ENCODE data around the gene ZRANB3.

DNA sequence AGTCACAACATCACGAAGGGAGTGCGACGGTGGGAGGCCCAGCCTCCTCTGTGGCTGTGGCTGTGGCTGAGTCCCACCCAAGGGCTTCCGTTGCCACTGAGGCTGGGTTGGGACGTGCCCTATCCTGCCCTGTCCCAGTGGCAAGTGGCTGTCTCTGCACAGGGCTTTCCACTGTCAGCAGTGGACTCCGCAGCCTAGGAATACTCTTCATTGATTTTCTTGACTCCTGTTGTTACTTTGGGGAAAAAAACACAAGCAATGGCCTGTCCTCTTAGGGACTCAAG lies 356.3 kb downstream of the ZRANB3 start:
- TF ChIP-seq EZH2 (IDR thresholded peaks at IDR 0.05; ENCODE audit: borderline replicate concordance, low read length) = no peak
- TF ChIP-seq, protein P1, sequence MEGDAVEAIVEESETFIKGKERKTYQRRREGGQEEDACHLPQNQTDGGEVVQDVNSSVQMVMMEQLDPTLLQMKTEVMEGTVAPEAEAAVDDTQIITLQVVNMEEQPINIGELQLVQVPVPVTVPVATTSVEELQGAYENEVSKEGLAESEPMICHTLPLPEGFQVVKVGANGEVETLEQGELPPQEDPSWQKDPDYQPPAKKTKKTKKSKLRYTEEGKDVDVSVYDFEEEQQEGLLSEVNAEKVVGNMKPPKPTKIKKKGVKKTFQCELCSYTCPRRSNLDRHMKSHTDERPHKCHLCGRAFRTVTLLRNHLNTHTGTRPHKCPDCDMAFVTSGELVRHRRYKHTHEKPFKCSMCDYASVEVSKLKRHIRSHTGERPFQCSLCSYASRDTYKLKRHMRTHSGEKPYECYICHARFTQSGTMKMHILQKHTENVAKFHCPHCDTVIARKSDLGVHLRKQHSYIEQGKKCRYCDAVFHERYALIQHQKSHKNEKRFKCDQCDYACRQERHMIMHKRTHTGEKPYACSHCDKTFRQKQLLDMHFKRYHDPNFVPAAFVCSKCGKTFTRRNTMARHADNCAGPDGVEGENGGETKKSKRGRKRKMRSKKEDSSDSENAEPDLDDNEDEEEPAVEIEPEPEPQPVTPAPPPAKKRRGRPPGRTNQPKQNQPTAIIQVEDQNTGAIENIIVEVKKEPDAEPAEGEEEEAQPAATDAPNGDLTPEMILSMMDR (conservative IDR thresholded peaks at IDR 0.05 in 1 of 2, IDR thresholded peaks at IDR 0.05 in 1 of 2; ENCODE audit: extremely low read depth in 1 of 2, insufficient read depth in 1 of 2, low read depth in 1 of 2, low read length in 2 of 2) = no peak
